ENCODE results near the gene SLC4A4. TPM values are rescaled to one million over a fixed set of nuclear protein-coding genes. Genes with fewer than 3 reads are reported as not detected.

The SLC4A4 gene
- total and polyA plus RNA-seq, 4 donors: 3.0 to 36.7 (median 8.2) TPM

DNA sequence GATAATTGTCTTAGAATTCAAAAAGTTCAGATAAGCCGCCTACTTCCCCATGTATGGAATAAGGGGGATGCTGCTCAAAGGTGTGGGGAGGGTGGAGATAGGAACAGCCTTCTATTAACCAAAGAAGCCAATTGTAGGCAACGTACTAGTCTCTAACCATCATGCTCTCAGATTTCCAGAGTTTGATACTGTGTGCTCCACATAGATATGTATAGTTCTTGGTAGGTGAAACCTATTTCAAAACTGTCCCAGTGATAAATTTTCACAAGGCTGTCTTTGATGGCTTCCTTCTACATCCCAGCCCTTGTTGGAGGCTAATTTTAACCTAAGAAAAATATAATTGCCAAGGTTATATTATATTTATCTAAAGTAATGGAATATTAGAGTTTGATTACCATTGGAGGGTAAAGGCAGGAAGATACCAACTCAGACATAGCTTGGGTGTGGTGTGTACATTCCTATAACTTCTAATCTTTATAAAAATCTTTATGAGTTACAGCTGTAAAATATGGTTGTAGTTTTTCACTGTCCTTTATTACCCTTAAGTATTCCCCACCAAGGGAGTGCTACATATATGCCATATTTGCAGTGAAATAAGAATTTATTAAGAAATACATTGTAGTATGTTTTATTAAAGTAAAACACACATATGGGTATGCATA is 87.7 kb downstream of the SLC4A4 start:
- no peaks in the 10 kb centered on the region for H3K36me3 ChIP-seq (ENCODE audit: control insufficient read depth in 4 of 4, insufficient read depth in 3 of 4, low read depth in 1 of 4, low read length in 3 of 4)
- 91% methylated on average over 2 of the region's 2 CpGs for WGBS
- no peaks in the 10 kb centered on the region for H3K9me3 ChIP-seq (ENCODE audit: control insufficient read depth in 4 of 4, low read length in 3 of 4)
- peaks cover 0 to 4% (median 0%) of the 10 kb centered on the region in 4 donors for H3K4me1 ChIP-seq (ENCODE audit: control insufficient read depth in 4 of 4, insufficient read depth in 4 of 4, low read length in 3 of 4)
- no peak overlapping the region for H3K4me3 ChIP-seq (ENCODE audit: low read depth in 1 of 3, low read length in 3 of 3)
- no peak overlapping the region for H3K9ac ChIP-seq (ENCODE audit: low read depth in 1 of 2, low read length in 2 of 2)
- H3K27me3 ChIP-seq (ENCODE audit: control insufficient read depth in 4 of 4, insufficient read depth in 4 of 4, low read length in 3 of 4): no peaks in the 10 kb centered on the region
- no peak overlapping the region for H3K27ac ChIP-seq (ENCODE audit: low read depth in 1 of 2, low read length in 2 of 2)
- TF ChIP-seq EGR1 (IDR thresholded peaks at IDR 0.05; ENCODE audit: low read depth in 2 of 2) (no peak), RAD21 (IDR thresholded peaks at IDR 0.05) (no peak), YY1 (IDR thresholded peaks at IDR 0.05) (no peak), JUND (IDR thresholded peaks at IDR 0.05) (no peak)
- no peak for DNase-seq (ENCODE audit: low spot score)

DNA sequence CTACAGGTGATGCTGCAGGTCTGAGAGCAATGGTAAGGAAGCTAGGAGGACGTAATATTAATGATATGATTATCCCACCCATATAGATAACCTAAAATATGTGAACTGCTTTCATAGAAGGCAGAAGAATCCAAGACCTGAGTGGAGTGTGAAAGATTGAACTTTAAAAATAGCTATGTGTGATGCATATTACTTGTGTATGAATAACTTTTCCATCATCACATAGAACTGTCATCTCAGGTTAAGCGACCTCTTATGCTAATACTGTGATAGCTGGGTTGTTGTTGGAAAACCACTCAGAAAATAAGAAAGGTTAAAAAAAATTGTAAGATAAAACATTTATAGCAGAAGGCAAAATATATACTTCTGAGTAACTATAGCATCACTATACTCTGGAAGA is 90.3 kb downstream of the SLC4A4 start:
- Histone ChIP-seq H3K27me3 (ENCODE audit: control insufficient read depth in 4 of 4, insufficient read depth in 4 of 4, low read length in 3 of 4) (no peaks in the 10 kb centered on the region), H3K36me3 (ENCODE audit: control insufficient read depth in 4 of 4, insufficient read depth in 3 of 4, low read depth in 1 of 4, low read length in 3 of 4) (no peaks in the 10 kb centered on the region), H3K27ac (ENCODE audit: low read depth in 1 of 2, low read length in 2 of 2) (no peak overlapping the region), H3K9ac (ENCODE audit: low read depth in 1 of 2, low read length in 2 of 2) (no peak overlapping the region), H3K4me3 (ENCODE audit: low read depth in 1 of 3, low read length in 3 of 3) (no peak overlapping the region), H3K9me3 (ENCODE audit: control insufficient read depth in 4 of 4, low read length in 3 of 4) (no peaks in the 10 kb centered on the region), H3K4me1 (ENCODE audit: control insufficient read depth in 4 of 4, insufficient read depth in 4 of 4, low read length in 3 of 4) (peaks cover 0 to 4% (median 0%) of the 10 kb centered on the region in 4 donors)
- no peak for TF ChIP-seq NR2F2 (IDR thresholded peaks at IDR 0.05)
- TF ChIP-seq, protein P1, sequence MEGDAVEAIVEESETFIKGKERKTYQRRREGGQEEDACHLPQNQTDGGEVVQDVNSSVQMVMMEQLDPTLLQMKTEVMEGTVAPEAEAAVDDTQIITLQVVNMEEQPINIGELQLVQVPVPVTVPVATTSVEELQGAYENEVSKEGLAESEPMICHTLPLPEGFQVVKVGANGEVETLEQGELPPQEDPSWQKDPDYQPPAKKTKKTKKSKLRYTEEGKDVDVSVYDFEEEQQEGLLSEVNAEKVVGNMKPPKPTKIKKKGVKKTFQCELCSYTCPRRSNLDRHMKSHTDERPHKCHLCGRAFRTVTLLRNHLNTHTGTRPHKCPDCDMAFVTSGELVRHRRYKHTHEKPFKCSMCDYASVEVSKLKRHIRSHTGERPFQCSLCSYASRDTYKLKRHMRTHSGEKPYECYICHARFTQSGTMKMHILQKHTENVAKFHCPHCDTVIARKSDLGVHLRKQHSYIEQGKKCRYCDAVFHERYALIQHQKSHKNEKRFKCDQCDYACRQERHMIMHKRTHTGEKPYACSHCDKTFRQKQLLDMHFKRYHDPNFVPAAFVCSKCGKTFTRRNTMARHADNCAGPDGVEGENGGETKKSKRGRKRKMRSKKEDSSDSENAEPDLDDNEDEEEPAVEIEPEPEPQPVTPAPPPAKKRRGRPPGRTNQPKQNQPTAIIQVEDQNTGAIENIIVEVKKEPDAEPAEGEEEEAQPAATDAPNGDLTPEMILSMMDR (IDR thresholded peaks at IDR 0.05; ENCODE audit: low read depth, low read length, missing input control): no peak
- TF ChIP-seq YY1 (IDR thresholded peaks at IDR 0.05): no peak
- no peak for TF ChIP-seq FOXA2 (IDR thresholded peaks at IDR 0.05)
- TF ChIP-seq, protein P2, sequence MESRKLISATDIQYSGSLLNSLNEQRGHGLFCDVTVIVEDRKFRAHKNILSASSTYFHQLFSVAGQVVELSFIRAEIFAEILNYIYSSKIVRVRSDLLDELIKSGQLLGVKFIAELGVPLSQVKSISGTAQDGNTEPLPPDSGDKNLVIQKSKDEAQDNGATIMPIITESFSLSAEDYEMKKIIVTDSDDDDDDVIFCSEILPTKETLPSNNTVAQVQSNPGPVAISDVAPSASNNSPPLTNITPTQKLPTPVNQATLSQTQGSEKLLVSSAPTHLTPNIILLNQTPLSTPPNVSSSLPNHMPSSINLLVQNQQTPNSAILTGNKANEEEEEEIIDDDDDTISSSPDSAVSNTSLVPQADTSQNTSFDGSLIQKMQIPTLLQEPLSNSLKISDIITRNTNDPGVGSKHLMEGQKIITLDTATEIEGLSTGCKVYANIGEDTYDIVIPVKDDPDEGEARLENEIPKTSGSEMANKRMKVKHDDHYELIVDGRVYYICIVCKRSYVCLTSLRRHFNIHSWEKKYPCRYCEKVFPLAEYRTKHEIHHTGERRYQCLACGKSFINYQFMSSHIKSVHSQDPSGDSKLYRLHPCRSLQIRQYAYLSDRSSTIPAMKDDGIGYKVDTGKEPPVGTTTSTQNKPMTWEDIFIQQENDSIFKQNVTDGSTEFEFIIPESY (IDR thresholded peaks at IDR 0.05): no peak
- no peak for TF ChIP-seq RXRA (IDR thresholded peaks at IDR 0.05)
- TF ChIP-seq, protein P3, sequence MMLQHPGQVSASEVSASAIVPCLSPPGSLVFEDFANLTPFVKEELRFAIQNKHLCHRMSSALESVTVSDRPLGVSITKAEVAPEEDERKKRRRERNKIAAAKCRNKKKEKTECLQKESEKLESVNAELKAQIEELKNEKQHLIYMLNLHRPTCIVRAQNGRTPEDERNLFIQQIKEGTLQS (IDR thresholded peaks at IDR 0.05): no peak
- no peak for TF ChIP-seq HNF4A (conservative IDR thresholded peaks at IDR 0.05)
- no peak for TF ChIP-seq HNF4G (IDR thresholded peaks at IDR 0.05)
- no peak for TF ChIP-seq JUND (IDR thresholded peaks at IDR 0.05)
- TF ChIP-seq GABPA (IDR thresholded peaks at IDR 0.05 in 1 of 2, conservative IDR thresholded peaks at IDR 0.05 in 1 of 2): no peak
- TF ChIP-seq TAF1 (conservative IDR thresholded peaks at IDR 0.05): no peak
- TF ChIP-seq FOXA1 (IDR thresholded peaks at IDR 0.05): no peak
- TF ChIP-seq EGR1 (IDR thresholded peaks at IDR 0.05; ENCODE audit: low read depth in 2 of 2): no peak
- TF ChIP-seq, protein P4, sequence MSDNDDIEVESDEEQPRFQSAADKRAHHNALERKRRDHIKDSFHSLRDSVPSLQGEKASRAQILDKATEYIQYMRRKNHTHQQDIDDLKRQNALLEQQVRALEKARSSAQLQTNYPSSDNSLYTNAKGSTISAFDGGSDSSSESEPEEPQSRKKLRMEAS (IDR thresholded peaks at IDR 0.05): no peak
- TF ChIP-seq RAD21 (IDR thresholded peaks at IDR 0.05): no peak
- no peak for TF ChIP-seq SP1 (IDR thresholded peaks at IDR 0.05)
- TF ChIP-seq, protein P5, sequence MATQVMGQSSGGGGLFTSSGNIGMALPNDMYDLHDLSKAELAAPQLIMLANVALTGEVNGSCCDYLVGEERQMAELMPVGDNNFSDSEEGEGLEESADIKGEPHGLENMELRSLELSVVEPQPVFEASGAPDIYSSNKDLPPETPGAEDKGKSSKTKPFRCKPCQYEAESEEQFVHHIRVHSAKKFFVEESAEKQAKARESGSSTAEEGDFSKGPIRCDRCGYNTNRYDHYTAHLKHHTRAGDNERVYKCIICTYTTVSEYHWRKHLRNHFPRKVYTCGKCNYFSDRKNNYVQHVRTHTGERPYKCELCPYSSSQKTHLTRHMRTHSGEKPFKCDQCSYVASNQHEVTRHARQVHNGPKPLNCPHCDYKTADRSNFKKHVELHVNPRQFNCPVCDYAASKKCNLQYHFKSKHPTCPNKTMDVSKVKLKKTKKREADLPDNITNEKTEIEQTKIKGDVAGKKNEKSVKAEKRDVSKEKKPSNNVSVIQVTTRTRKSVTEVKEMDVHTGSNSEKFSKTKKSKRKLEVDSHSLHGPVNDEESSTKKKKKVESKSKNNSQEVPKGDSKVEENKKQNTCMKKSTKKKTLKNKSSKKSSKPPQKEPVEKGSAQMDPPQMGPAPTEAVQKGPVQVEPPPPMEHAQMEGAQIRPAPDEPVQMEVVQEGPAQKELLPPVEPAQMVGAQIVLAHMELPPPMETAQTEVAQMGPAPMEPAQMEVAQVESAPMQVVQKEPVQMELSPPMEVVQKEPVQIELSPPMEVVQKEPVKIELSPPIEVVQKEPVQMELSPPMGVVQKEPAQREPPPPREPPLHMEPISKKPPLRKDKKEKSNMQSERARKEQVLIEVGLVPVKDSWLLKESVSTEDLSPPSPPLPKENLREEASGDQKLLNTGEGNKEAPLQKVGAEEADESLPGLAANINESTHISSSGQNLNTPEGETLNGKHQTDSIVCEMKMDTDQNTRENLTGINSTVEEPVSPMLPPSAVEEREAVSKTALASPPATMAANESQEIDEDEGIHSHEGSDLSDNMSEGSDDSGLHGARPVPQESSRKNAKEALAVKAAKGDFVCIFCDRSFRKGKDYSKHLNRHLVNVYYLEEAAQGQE (IDR thresholded peaks at IDR 0.05): no peak
- DNase-seq (ENCODE audit: low spot score): no peak
- 94% methylated on average over 2 of the region's 2 CpGs for WGBS

Measured in liver (tissue), 9 donors.